ENCODE measurements around the gene NOTO.

DNA sequence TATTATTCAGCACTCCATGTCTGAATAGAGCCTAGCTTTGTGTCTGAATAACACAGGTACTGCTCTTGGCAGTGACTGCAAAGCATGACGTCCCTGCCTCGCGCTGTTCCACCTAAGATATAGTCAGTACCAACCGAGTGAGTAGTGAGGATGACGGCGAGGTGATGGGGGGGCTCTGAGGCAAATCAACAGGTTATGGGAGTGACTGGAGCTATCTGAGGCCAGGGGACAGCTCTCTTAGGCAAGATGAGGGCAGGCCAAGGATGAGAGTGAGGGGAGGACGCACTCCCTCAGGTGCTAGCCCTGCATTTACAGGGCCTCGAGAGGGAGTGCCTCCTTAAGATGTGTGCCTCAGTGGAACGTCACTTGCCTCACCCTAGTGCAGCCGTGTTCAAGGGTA lies 28.1 kb upstream of the NOTO start:
- TF ChIP-seq, protein P1, sequence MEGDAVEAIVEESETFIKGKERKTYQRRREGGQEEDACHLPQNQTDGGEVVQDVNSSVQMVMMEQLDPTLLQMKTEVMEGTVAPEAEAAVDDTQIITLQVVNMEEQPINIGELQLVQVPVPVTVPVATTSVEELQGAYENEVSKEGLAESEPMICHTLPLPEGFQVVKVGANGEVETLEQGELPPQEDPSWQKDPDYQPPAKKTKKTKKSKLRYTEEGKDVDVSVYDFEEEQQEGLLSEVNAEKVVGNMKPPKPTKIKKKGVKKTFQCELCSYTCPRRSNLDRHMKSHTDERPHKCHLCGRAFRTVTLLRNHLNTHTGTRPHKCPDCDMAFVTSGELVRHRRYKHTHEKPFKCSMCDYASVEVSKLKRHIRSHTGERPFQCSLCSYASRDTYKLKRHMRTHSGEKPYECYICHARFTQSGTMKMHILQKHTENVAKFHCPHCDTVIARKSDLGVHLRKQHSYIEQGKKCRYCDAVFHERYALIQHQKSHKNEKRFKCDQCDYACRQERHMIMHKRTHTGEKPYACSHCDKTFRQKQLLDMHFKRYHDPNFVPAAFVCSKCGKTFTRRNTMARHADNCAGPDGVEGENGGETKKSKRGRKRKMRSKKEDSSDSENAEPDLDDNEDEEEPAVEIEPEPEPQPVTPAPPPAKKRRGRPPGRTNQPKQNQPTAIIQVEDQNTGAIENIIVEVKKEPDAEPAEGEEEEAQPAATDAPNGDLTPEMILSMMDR (IDR thresholded peaks at IDR 0.05) = no peak
- TF ChIP-seq POLR2A (IDR thresholded peaks at IDR 0.05) = no peak
